B cell (primary cell): ENCODE measurements around the gene RNF212. TPM values are rescaled to one million over a fixed set of nuclear protein-coding genes. Genes with fewer than 3 reads are reported as not detected.

Experiments used
- ATAC-seq: fragments of 200-7000 bp; cut with Tn5 transposase; one replicate; pipeline ENCODE4 v1.10.0; 2021; ENCODE audit warnings: low read depth, mild to moderate bottlenecking, moderate number of reproducible peaks, moderate library complexity
- CTCF ChIA-PET: fragments of 350-600 bp; sonication (Branson Sonifier 250); formaldehyde crosslinking; loops from one replicate; lab custom pipeline; 2021; ENCODE audit warnings: antibody characterized with exemption, inconsistent platforms; lab: Charles Lee
- POLR2A ChIA-PET: fragments of 350-600 bp; sonication (Branson Sonifier 250); formaldehyde crosslinking; loops from one replicate; lab custom pipeline; 2021; ENCODE audit warnings: antibody characterized with exemption; lab: Charles Lee
- DNase-seq: peaks from one replicate; pipeline ENCODE4 v3.0.0; 2013
- H2AFZ ChIP-seq: 2 replicates; pipeline ENCODE4 v1.6.1; 2012; ENCODE audit warnings: mild to moderate bottlenecking, low read depth, low read length; ENCODE audit not compliant: insufficient read depth, poor library complexity, severe bottlenecking
- H3K27ac ChIP-seq, 2 donors: 1 replicate in 1 of 2; 2 replicates in 1 of 2; pipeline ENCODE4 v1.5.1; 2012 to 2013; ENCODE audit warnings: low read length in 2 of 2, mild to moderate bottlenecking in 2 of 2, moderate library complexity in 1 of 2
- H3K27me3 ChIP-seq, 4 experiments: fragments of 200-600 bp in 1 of 4; sonication (generic) in 1 of 4; replicated peaks in 1 of 4; 1 replicate in 2 of 4; 2 replicates in 2 of 4; pipeline versions ENCODE4 v1.6.1 to v1.7.0; 2013 to 2016; ENCODE audit warnings: low read length in 3 of 4, mild to moderate bottlenecking in 2 of 4, mixed read lengths in 1 of 4, moderate library complexity in 1 of 4; ENCODE audit not compliant: insufficient read depth in 4 of 4, control insufficient read depth in 3 of 4; ENCODE audit errors: control extremely low read depth in 1 of 4
- H3K36me3 ChIP-seq, 2 experiments: replicated peaks in 1 of 2; 1 replicate in 1 of 2; 2 replicates in 1 of 2; pipeline versions ENCODE4 v1.6.1 to v1.7.1; 2013; ENCODE audit warnings: low read length in 1 of 2; ENCODE audit not compliant: insufficient read depth in 2 of 2, control insufficient read depth in 1 of 2; ENCODE audit errors: control extremely low read depth in 1 of 2, extremely low read depth in 1 of 2
- H3K4me1 ChIP-seq, 2 donors: fragments of 200-600 bp in 1 of 2; sonication (generic) in 1 of 2; 1 replicate in 1 of 2; 2 replicates in 1 of 2; pipeline versions ENCODE4 v1.5.1 to v1.6.1; 2013 to 2017; ENCODE audit warnings: low read length in 2 of 2; ENCODE audit not compliant: control insufficient read depth in 2 of 2, insufficient read depth in 2 of 2
- H3K4me2 ChIP-seq: replicated peaks from 2 replicates; pipeline ENCODE3; 2012; ENCODE audit warnings: mild to moderate bottlenecking, low read depth, low read length; ENCODE audit not compliant: poor library complexity, severe bottlenecking
- H3K4me3 ChIP-seq, 5 experiments: fragments of 200-600 bp in 1 of 5; sonication (generic) in 1 of 5; 1 replicate in 3 of 5; 2 replicates in 2 of 5; pipeline versions ENCODE4 v1.5.1 to v1.7.0; 2011 to 2016; ENCODE audit warnings: low read length in 4 of 5, mild to moderate bottlenecking in 4 of 5, low read depth in 2 of 5, control low read depth in 1 of 5, moderate library complexity in 1 of 5; ENCODE audit not compliant: insufficient read depth in 1 of 5; ENCODE audit errors: control extremely low read depth in 1 of 5, extremely low read depth in 1 of 5
- H3K79me2 ChIP-seq: fragments of 200-600 bp; sonication (generic); one replicate; pipeline ENCODE4 v1.6.0; 2016; ENCODE audit warnings: low read length; ENCODE audit not compliant: control insufficient read depth, insufficient read depth
- H3K9ac ChIP-seq: fragments of 200-600 bp; sonication (generic); 2 replicates; pipeline ENCODE4 v1.6.1; 2017; ENCODE audit warnings: mild to moderate bottlenecking, low read length, moderate library complexity
- H3K9me3 ChIP-seq, 3 donors: one replicate each; pipeline versions ENCODE4 v1.6.1 to v1.7.1; 2013; ENCODE audit warnings: low read length in 2 of 3; ENCODE audit not compliant: control insufficient read depth in 2 of 3, insufficient read depth in 1 of 3; ENCODE audit errors: control extremely low read depth in 1 of 3
- H4K20me1 ChIP-seq: 2 replicates; pipeline ENCODE4 v1.6.0; 2012; ENCODE audit warnings: mild to moderate bottlenecking, low read length; ENCODE audit not compliant: insufficient read depth, control insufficient read depth, poor library complexity, severe bottlenecking
- H3K27ac Mint-ChIP-seq: one replicate; pipeline ENCODE4 v1.8.0; 2021; ENCODE audit warnings: mixed read lengths
- H3K27me3 Mint-ChIP-seq: one replicate; pipeline ENCODE4 v1.8.0; 2021; ENCODE audit warnings: mixed read lengths
- H3K4me1 Mint-ChIP-seq: one replicate; pipeline ENCODE4 v1.8.0; 2021; ENCODE audit warnings: mixed read lengths
- H3K4me3 Mint-ChIP-seq: one replicate; pipeline ENCODE4 v1.8.0; 2021; ENCODE audit warnings: mixed read lengths
- H3K9me3 Mint-ChIP-seq: one replicate; pipeline ENCODE4 v1.8.0; 2022; ENCODE audit warnings: mixed read lengths; ENCODE audit not compliant: insufficient read depth
- CTCF ChIP-seq: fragments of 200-600 bp; IDR thresholded peaks from one replicate; pipeline ENCODE4 v1.8.0; 2022; ENCODE audit warnings: antibody characterized with exemption, mild to moderate bottlenecking
- EZH2 ChIP-seq: IDR thresholded peaks from 2 replicates; pipeline ENCODE4 v1.6.1; 2012; ENCODE audit warnings: borderline replicate concordance, low read depth, mild to moderate bottlenecking, moderate library complexity, low read length; ENCODE audit not compliant: insufficient read depth, poor library complexity, severe bottlenecking
- WGBS: methylation state at CpG from one replicate; pipeline ENCODE4 v1.1.5; 2013; ENCODE audit warnings: missing lambda C conversion rate; ENCODE audit not compliant: insufficient coverage; 5-methylcytosine and 5-hydroxymethylcytosine counted together
- intact Hi-C: fragments of 100-400 bp; cut with micrococcal nuclease; formaldehyde crosslinking; loops from one replicate; pipeline ENCODE4 v1.10.0; 2022
- polyA plus RNA-seq: library from polyadenylated mRNA; depleted of rRNA; stranded (reverse); fragments of >200 nt; gene quantifications from 2 replicates; pipeline ENCODE4 v1.2.3, GENCODE V29; 2012
- total RNA-seq, 2 donors: library from RNA; stranded (reverse); fragments of 120-200 nt in 1 of 2; gene quantifications; 1 replicate in 1 of 2; 2 replicates in 1 of 2; pipeline versions ENCODE4 v1.2.3 to v1.2.4, GENCODE V29; 2013 to 2022

RNF212 gene
- total and polyA plus RNA-seq, 2 donors (not counting 1 experiment from before 2014, with no cell fraction given), result 2.1 to 5.9 TPM

GRCh38 chr4:1023895-1024740, 89.2 kb downstream of the RNF212 start:
- H3K27me3 ChIP-seq, result peaks cover 0 to under 1% (median 0%) of the 10 kb centered on the region in 4 experiments
- Mint-ChIP-seq H3K27ac (peak overlapping the region; percentile 26), H3K9me3 (no peaks in the 10 kb centered on the region), H3K27me3 (no peaks in the 10 kb centered on the region), H3K4me1 (peaks cover 34% of the 10 kb centered on the region), H3K4me3 (no peak overlapping the region)
- no peak overlapping the region for H2AFZ ChIP-seq
- H3K4me2 ChIP-seq, result no peak overlapping the region
- intact Hi-C loops, result no loop called here
- ChIA-PET POLR2A (interaction anchor here (0.6 kb wide), 1 partner anchor 327 kb away, joined by 3 read pairs; no protein-coding TSS in a partner anchor), CTCF (no interaction called here)
- H3K4me3 ChIP-seq, result no peak overlapping the region
- H3K4me1 ChIP-seq, result peaks cover 24 to 43% of the 10 kb centered on the region in 2 donors
- H4K20me1 ChIP-seq, result no peaks in the 10 kb centered on the region
- no peak overlapping the region for H3K9ac ChIP-seq
- TF ChIP-seq CTCF, result no peak
- TF ChIP-seq EZH2, result no peak
- H3K9me3 ChIP-seq, result no peaks in the 10 kb centered on the region
- no peak overlapping the region for H3K27ac ChIP-seq
- peaks cover 0 to 2% of the 10 kb centered on the region in 2 experiments for H3K36me3 ChIP-seq
- no peaks in the 10 kb centered on the region for H3K79me2 ChIP-seq
- no peak for DNase-seq
- ATAC-seq, result no peak
- WGBS, result 95% methylated on average over 60 of the region's 83 CpGs

- Histone ChIP-seq H3K36me3 (peaks cover 0 to 2% of the 10 kb centered on the region in 2 experiments), H3K9me3 (no peaks in the 10 kb centered on the region), H3K27ac (no peak overlapping the region), H3K4me3 (no peak overlapping the region), H2AFZ (no peak overlapping the region), H3K4me1 (peaks cover 24 to 43% of the 10 kb centered on the region in 2 donors), H3K79me2 (no peaks in the 10 kb centered on the region), H3K4me2 (no peak overlapping the region), H3K27me3 (no peaks in the 10 kb centered on the region), H4K20me1 (no peaks in the 10 kb centered on the region), H3K9ac (no peak overlapping the region)
- no peak for DNase-seq
- Mint-ChIP-seq H3K4me3 (no peak overlapping the region), H3K27ac (no peak overlapping the region), H3K9me3 (no peaks in the 10 kb centered on the region), H3K27me3 (no peaks in the 10 kb centered on the region), H3K4me1 (peaks cover 34% of the 10 kb centered on the region)
- ChIA-PET POLR2A (no interaction called here), CTCF (no interaction called here)
- intact Hi-C loops, result no loop called here
- TF ChIP-seq EZH2 (no peak), CTCF (no peak)
- 84% methylated on average over 11 of the region's 20 CpGs for WGBS
- no peak for ATAC-seq
Observed at GRCh38 chr4:1023075-1023640, 90.2 kb downstream of the RNF212 start.
